Right kidney (tissue), 1 donor: Measurements from ENCODE around the gene AOPEP.

Experiments
- DNase-seq: peaks from one replicate; pipeline ENCODE4 v3.0.0-alpha.2; 2016

AOPEP gene

GRCh38 chr9:95084254-95084934 is 357.9 kb downstream of the AOPEP start:
- no peak for DNase-seq

DNA sequence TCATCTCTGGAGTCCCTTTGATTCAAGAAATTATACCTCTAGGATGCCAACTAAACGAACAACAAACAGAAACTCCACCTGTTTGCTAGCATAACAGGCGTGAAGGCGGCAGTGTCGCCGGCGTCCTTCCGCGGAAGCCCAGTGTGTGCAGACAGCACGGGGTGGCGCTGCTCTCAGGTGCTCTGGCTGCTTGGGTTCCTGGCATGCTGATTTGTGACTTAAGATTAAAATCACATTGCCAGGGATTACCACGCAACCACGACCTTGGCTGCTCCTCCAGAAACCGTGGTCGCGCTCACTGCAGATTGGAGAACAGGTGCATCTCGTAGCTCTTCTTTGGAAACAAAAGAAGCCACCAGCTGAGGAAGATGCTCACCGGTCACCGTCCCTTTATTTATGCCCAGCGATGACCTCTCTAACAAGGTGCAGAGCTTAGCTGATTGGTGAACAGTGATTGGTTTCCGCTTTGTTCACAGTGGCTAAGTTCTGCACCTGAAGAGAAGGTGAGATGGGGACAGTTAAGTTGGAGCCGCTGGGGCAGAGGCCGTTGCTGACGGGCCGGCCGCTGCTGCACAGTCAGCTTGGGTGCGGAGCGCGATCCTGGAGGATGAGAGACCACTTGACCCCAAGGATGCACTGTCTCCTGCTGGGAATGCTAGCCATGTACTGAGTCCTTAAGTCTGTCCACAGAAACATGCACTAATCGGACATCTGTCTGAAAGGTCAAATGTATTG is 358.7 kb downstream of the AOPEP start:
- DNase-seq = no peak

DNA sequence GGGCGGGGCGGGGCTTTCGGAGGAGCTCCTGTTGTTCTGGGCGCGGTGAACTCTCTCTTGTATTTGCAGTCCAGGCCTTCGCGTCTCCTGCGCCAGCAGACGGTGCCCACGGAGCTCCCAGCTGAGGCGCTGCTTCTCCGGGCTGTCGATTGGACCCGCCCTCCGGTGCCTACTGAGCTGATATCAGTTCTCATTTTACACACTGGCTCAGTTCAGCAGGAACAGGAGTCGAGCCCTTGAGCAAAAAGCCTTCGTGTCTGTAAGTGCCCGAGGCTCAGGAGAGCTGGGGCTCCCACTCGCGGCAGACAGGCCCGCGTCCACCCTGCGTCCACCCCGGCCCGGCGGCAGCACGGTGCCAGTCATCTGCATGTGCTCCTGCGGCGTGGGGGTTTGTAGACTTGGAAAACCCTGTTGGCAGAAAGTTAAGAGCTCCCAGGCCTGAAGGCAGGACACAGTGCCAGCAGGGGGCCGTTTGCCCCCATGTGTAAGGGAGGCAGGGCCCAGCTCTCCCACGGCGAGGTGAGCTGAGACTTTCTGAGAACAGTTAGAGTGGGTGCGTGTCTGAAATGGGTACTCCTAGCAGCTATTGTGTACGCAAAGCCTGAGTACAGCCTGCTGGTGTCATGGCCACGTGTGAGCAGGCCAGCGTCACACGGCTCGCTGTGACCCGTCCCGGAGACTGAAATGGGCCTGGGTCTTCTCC is 359.5 kb downstream of the AOPEP start:
- no peak for DNase-seq

DNA sequence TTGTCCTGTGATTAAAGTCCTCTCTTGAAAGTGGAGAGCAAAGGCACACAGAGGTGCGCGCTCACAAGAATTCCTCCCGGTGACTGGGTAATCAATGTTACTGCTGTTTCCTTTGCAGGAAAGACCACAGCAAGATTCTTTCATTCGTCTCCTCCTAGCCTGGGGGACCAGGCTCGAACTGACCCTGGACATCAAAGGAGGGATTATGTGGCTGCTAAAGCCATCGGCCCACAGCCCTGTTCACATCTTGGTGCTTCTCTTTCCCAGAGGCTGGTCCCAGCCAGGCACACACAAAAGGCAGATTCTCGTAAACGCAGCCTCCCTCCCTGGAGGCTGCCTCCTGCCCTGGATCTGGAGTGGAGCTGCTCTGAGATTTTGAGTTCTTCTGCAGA is 360.1 kb downstream of the AOPEP start:
- no peak for DNase-seq

GRCh38 chr9:95087659-95088242 is 361.3 kb downstream of the AOPEP start:
- DNase-seq = no peak

- no peak for DNase-seq
Measured at GRCh38 chr9:95088421-95089161, 362.1 kb downstream of the AOPEP start.

DNA sequence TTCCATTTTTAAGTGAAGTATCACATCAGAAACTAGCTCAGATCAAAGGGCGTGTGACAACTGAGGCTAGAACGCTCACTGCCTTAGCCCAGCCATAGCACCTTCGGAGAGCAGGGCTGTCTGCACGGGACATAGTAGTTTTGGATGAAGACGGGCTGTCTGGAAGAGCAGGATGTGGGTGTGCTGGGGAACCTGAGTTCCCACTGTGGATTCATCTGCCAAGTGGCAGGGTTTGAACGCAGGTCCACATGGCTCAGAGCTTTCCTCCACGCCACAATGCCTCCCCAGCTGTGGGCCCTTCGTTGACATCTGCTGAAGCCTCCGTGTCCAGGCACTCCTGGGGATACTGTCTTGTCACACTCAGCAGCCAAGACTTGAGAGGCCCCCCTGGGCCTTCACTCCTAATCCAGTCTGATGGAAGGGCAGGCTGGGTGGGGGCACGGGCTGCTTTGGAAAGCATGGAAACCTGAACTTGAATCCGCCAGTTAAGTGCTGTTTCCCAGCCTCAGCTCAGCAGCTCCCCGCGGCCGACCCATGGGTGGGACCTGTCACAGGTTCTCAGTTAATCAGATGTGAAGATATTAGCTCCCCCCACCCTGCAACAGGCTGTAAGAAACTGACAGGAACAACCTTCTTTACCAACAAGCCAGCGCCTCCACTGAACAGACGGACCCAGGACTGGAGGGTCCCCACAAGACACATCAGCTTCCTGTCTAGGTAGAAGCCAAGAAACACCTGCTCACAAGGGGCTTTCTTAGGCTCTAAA is 362.9 kb downstream of the AOPEP start:
- no peak for DNase-seq

DNA sequence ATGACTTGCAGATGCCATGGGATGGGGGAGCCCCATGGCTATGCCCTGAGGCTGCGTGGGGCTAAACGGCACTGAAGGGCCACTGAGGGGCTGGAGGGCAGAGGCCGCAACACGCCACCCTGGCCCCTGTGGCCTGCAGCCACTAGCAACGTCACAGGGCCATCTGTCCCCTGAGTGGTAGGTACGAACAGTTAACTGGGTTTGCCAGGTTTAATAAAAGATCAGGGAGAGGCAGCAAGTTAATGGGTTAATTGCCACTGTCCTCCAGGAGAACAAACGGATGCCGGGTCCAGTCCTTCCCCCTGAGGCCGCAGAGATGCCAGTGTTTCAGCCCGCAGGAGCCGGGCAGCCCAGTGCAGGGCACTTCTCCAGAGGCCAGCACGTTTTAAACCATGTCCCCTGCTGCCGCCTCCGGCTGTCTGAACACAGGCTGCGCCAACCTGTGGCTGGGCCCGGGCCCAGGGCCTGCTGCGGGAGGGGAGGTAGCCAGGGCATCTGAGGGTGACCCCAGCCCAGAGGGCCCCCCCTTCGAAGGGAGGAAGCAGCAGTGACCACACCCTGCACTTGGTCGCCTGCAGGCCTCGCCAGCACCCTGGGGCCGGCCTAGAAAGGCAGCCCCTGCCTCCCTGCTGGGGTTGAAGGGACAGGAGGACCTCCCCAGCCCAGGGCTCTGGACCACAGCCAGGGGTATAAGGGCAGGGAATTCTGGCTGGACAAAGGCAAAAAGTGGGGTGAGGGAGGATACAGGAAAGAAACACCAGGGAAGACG is 363.7 kb downstream of the AOPEP start:
- no peak for DNase-seq

GRCh38 chr9:95090871-95091577 is 364.5 kb downstream of the AOPEP start:
- DNase-seq = no peak

- peak; percentile 71 for DNase-seq
Measured at GRCh38 chr9:95091601-95092261, 365.2 kb downstream of the AOPEP start.

DNA sequence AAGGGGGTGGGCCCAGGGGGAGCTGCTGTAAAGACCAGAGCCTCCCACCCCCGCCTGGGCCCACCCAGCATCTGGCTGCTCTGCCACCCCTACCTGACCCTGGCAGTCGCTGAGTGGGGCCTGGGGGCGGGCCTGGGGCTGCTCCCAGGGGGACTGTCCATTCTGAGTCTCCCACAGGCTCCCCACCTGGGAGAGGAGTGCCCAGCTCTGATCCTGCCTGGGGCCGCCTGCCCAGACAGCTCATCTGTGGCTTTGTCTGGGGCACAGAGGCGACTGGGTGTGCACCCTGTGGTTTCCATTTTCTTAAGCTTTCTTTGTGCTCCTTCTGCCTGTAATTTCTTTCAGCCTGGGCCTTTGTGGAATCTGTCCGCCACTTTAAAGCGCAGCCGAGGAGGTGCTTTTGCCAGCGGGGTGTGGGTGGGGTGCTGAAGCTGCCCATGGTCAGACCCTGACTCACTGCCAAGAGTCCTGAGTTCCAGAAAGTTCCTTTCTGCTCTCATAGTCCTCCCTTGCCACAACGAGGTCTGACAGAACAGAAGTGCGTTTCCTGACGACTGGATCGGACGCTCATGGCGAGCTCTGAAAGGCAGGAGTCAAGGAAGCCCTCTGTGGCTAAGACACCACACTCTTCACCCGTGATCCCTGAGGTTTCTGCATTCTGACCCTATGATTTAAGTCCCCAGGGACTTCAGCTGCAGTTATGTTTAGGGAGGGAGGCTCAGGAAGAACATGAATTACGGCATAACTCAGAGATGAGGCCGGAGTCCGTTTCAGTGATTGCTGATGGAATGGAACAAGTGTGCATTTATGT is 366.0 kb downstream of the AOPEP start:
- DNase-seq = no peak

GRCh38 chr9:95093586-95093985 is 367.1 kb downstream of the AOPEP start:
- DNase-seq = no peak

DNA sequence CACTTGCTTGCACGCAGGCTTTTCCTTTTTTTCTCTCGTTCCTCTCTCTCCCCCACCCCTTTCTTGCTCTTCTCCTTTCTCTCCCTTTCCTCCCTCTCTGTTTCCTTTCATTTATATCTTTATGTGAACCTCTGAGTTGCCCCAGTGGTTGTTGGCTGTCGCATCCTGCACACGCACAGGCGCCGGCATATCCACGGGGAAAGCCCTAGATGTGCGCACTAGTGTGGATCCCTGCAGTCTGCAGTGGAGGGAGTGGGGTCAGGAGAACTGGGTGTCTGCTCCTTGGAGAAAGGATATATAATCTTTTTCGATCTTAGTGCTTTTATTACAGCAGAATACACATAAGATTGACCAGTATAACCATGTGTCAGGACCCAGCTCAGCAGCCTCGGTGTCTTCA is 367.5 kb downstream of the AOPEP start:
- no peak for DNase-seq

DNA sequence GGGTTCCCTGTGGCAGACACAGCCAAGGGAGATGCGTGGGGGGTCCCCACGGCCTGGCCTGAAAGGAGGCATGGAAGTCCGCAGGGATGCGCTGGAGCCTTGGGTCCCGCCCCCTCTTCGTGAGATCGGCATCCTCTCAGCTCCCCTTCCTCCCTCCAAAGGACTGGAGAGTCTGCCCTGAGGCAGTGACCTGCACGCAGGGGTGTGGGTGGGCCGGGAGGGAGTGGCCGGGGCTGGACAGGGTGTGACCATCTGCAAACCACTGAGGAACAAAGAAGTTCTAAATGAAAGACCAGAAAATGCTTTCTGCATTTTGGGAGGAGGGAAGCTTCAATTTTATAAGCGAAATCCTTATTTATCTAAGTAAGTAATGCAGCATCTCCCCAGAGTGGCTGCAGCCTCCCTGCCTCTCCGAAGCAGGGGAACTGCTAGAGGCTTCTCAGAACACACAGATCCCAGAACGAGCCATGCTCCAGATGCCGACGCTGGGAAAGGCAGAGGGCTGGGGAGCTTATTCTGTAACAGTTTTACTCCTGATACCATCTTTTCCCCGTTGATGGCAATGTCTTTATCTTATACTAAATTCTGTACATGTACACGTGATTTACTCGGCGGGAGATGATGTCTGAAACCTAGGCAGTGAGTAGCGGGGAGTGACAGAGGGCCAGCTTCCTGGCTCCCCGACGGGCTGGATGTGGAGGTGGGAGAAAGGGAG is 369.3 kb downstream of the AOPEP start:
- DNase-seq = no peak

GRCh38 chr9:95096381-95096780 is 369.9 kb downstream of the AOPEP start:
- DNase-seq = no peak

GRCh38 chr9:95096807-95097206 is 370.3 kb downstream of the AOPEP start:
- no peak for DNase-seq

- DNase-seq = no peak
Measured at GRCh38 chr9:95097279-95097678, 370.8 kb downstream of the AOPEP start.

- DNase-seq = peak; percentile 54
Measured at GRCh38 chr9:95098391-95098921, 372.0 kb downstream of the AOPEP start.
